B cell (primary cell): ENCODE data around the gene NR4A1. TPM values are rescaled to one million over a fixed set of nuclear protein-coding genes. Genes with fewer than 3 reads are reported as not detected.

Experiments
- ATAC-seq: fragments of 200-7000 bp; cut with Tn5 transposase; one replicate; pipeline ENCODE4 v1.10.0; 2021; ENCODE audit warnings: low read depth, mild to moderate bottlenecking, moderate number of reproducible peaks, moderate library complexity
- CTCF ChIA-PET: fragments of 350-600 bp; sonication (Branson Sonifier 250); formaldehyde crosslinking; loops from one replicate; lab custom pipeline; 2021; ENCODE audit warnings: antibody characterized with exemption, inconsistent platforms; lab: Charles Lee
- POLR2A ChIA-PET: fragments of 350-600 bp; sonication (Branson Sonifier 250); formaldehyde crosslinking; loops from one replicate; lab custom pipeline; 2021; ENCODE audit warnings: antibody characterized with exemption; lab: Charles Lee
- DNase-seq: peaks from one replicate; pipeline ENCODE4 v3.0.0; 2013
- H2AFZ ChIP-seq: 2 replicates; pipeline ENCODE4 v1.6.1; 2012; ENCODE audit warnings: mild to moderate bottlenecking, low read depth, low read length; ENCODE audit not compliant: insufficient read depth, poor library complexity, severe bottlenecking
- H3K27ac ChIP-seq, 2 donors: 1 replicate in 1 of 2; 2 replicates in 1 of 2; pipeline ENCODE4 v1.5.1; 2012 to 2013; ENCODE audit warnings: low read length in 2 of 2, mild to moderate bottlenecking in 2 of 2, moderate library complexity in 1 of 2
- H3K27me3 ChIP-seq, 4 experiments: fragments of 200-600 bp in 1 of 4; sonication (generic) in 1 of 4; replicated peaks in 1 of 4; 1 replicate in 2 of 4; 2 replicates in 2 of 4; pipeline versions ENCODE4 v1.6.1 to v1.7.0; 2013 to 2016; ENCODE audit warnings: low read length in 3 of 4, mild to moderate bottlenecking in 2 of 4, mixed read lengths in 1 of 4, moderate library complexity in 1 of 4; ENCODE audit not compliant: insufficient read depth in 4 of 4, control insufficient read depth in 3 of 4; ENCODE audit errors: control extremely low read depth in 1 of 4
- H3K36me3 ChIP-seq, 2 experiments: replicated peaks in 1 of 2; 1 replicate in 1 of 2; 2 replicates in 1 of 2; pipeline versions ENCODE4 v1.6.1 to v1.7.1; 2013; ENCODE audit warnings: low read length in 1 of 2; ENCODE audit not compliant: insufficient read depth in 2 of 2, control insufficient read depth in 1 of 2; ENCODE audit errors: control extremely low read depth in 1 of 2, extremely low read depth in 1 of 2
- H3K4me1 ChIP-seq, 2 donors: fragments of 200-600 bp in 1 of 2; sonication (generic) in 1 of 2; 1 replicate in 1 of 2; 2 replicates in 1 of 2; pipeline versions ENCODE4 v1.5.1 to v1.6.1; 2013 to 2017; ENCODE audit warnings: low read length in 2 of 2; ENCODE audit not compliant: control insufficient read depth in 2 of 2, insufficient read depth in 2 of 2
- H3K4me2 ChIP-seq: replicated peaks from 2 replicates; pipeline ENCODE3; 2012; ENCODE audit warnings: mild to moderate bottlenecking, low read depth, low read length; ENCODE audit not compliant: poor library complexity, severe bottlenecking
- H3K4me3 ChIP-seq, 5 experiments: fragments of 200-600 bp in 1 of 5; sonication (generic) in 1 of 5; 1 replicate in 3 of 5; 2 replicates in 2 of 5; pipeline versions ENCODE4 v1.5.1 to v1.7.0; 2011 to 2016; ENCODE audit warnings: low read length in 4 of 5, mild to moderate bottlenecking in 4 of 5, low read depth in 2 of 5, control low read depth in 1 of 5, moderate library complexity in 1 of 5; ENCODE audit not compliant: insufficient read depth in 1 of 5; ENCODE audit errors: control extremely low read depth in 1 of 5, extremely low read depth in 1 of 5
- H3K79me2 ChIP-seq: fragments of 200-600 bp; sonication (generic); one replicate; pipeline ENCODE4 v1.6.0; 2016; ENCODE audit warnings: low read length; ENCODE audit not compliant: control insufficient read depth, insufficient read depth
- H3K9ac ChIP-seq: fragments of 200-600 bp; sonication (generic); 2 replicates; pipeline ENCODE4 v1.6.1; 2017; ENCODE audit warnings: mild to moderate bottlenecking, low read length, moderate library complexity
- H3K9me3 ChIP-seq, 3 donors: one replicate each; pipeline versions ENCODE4 v1.6.1 to v1.7.1; 2013; ENCODE audit warnings: low read length in 2 of 3; ENCODE audit not compliant: control insufficient read depth in 2 of 3, insufficient read depth in 1 of 3; ENCODE audit errors: control extremely low read depth in 1 of 3
- H4K20me1 ChIP-seq: 2 replicates; pipeline ENCODE4 v1.6.0; 2012; ENCODE audit warnings: mild to moderate bottlenecking, low read length; ENCODE audit not compliant: insufficient read depth, control insufficient read depth, poor library complexity, severe bottlenecking
- H3K27ac Mint-ChIP-seq: one replicate; pipeline ENCODE4 v1.8.0; 2021; ENCODE audit warnings: mixed read lengths
- H3K27me3 Mint-ChIP-seq: one replicate; pipeline ENCODE4 v1.8.0; 2021; ENCODE audit warnings: mixed read lengths
- H3K4me1 Mint-ChIP-seq: one replicate; pipeline ENCODE4 v1.8.0; 2021; ENCODE audit warnings: mixed read lengths
- H3K4me3 Mint-ChIP-seq: one replicate; pipeline ENCODE4 v1.8.0; 2021; ENCODE audit warnings: mixed read lengths
- H3K9me3 Mint-ChIP-seq: one replicate; pipeline ENCODE4 v1.8.0; 2022; ENCODE audit warnings: mixed read lengths; ENCODE audit not compliant: insufficient read depth
- CTCF ChIP-seq: fragments of 200-600 bp; IDR thresholded peaks from one replicate; pipeline ENCODE4 v1.8.0; 2022; ENCODE audit warnings: antibody characterized with exemption, mild to moderate bottlenecking
- EZH2 ChIP-seq: IDR thresholded peaks from 2 replicates; pipeline ENCODE4 v1.6.1; 2012; ENCODE audit warnings: borderline replicate concordance, low read depth, mild to moderate bottlenecking, moderate library complexity, low read length; ENCODE audit not compliant: insufficient read depth, poor library complexity, severe bottlenecking
- WGBS: methylation state at CpG from one replicate; pipeline ENCODE4 v1.1.5; 2013; ENCODE audit warnings: missing lambda C conversion rate; ENCODE audit not compliant: insufficient coverage; 5-methylcytosine and 5-hydroxymethylcytosine counted together
- intact Hi-C: fragments of 100-400 bp; cut with micrococcal nuclease; formaldehyde crosslinking; loops from one replicate; pipeline ENCODE4 v1.10.0; 2022
- polyA plus RNA-seq: library from polyadenylated mRNA; depleted of rRNA; stranded (reverse); fragments of >200 nt; gene quantifications from 2 replicates; pipeline ENCODE4 v1.2.3, GENCODE V29; 2012
- total RNA-seq, 2 donors: library from RNA; stranded (reverse); fragments of 120-200 nt in 1 of 2; gene quantifications; 1 replicate in 1 of 2; 2 replicates in 1 of 2; pipeline versions ENCODE4 v1.2.3 to v1.2.4, GENCODE V29; 2013 to 2022

NR4A1 gene
- total and polyA plus RNA-seq, 2 donors (not counting 1 experiment from before 2014, with no cell fraction given): 43.2 to 470 TPM

GRCh38 chr12:52052468-52053186 lies 1.4 kb downstream of the NR4A1 start:
- DNase-seq (peak; percentile 59), ATAC-seq (no peak)
- Histone ChIP-seq H2AFZ (no peak overlapping the region), H3K9ac (peak overlapping the region; percentile 80), H3K79me2 (peaks cover 6% of the 10 kb centered on the region), H3K4me3 (peak overlapping the region in 3 of 5 experiments; percentile 74 to 92 (median 86)), H3K4me2 (peak overlapping the region; percentile 97), H3K27me3 (no peaks in the 10 kb centered on the region), H4K20me1 (peaks cover 39% of the 10 kb centered on the region), H3K9me3 (no peaks in the 10 kb centered on the region), H3K27ac (peak overlapping the region; percentile 34 to 99), H3K36me3 (peaks cover 0 to 24% of the 10 kb centered on the region in 2 experiments), H3K4me1 (peaks cover 22 to 35% of the 10 kb centered on the region in 2 donors)
- WGBS: 100% methylated on average over 2 of the region's 7 CpGs
- ChIA-PET POLR2A (no interaction called here), CTCF (interaction anchor here (0.6 to 2.7 kb wide), 7 partner anchors 17 to 32 kb away, joined by 3 to 49 read pairs (median 11); partner anchors contain the start of gene ATG101)
- H3K27ac Mint-ChIP-seq: peak overlapping the region; percentile 99
- no peak for TF ChIP-seq CTCF
- TF ChIP-seq EZH2: no peak
- no peaks in the 10 kb centered on the region for H3K27me3 Mint-ChIP-seq
- intact Hi-C loops: no loop called here
- peak overlapping the region; percentile 100 for H3K4me3 Mint-ChIP-seq
- H3K4me1 Mint-ChIP-seq: peaks cover 42% of the 10 kb centered on the region
- no peaks in the 10 kb centered on the region for H3K9me3 Mint-ChIP-seq

- Mint-ChIP-seq H3K4me3 (peak overlapping the region; percentile 100), H3K27me3 (no peaks in the 10 kb centered on the region), H3K27ac (no peak overlapping the region), H3K4me1 (peaks cover 42% of the 10 kb centered on the region), H3K9me3 (no peaks in the 10 kb centered on the region)
- Histone ChIP-seq H3K27ac (no peak overlapping the region), H3K4me1 (peaks cover 22 to 35% of the 10 kb centered on the region in 2 donors), H4K20me1 (peaks cover 39% of the 10 kb centered on the region), H3K36me3 (peaks cover 0 to 27% of the 10 kb centered on the region in 2 experiments), H3K9me3 (no peaks in the 10 kb centered on the region), H3K4me3 (no peak overlapping the region), H3K79me2 (peaks cover 6% of the 10 kb centered on the region), H2AFZ (no peak overlapping the region), H3K9ac (no peak overlapping the region), H3K27me3 (no peaks in the 10 kb centered on the region), H3K4me2 (no peak overlapping the region)
- ATAC-seq (no peak), DNase-seq (no peak)
- TF ChIP-seq EZH2: no peak
- TF ChIP-seq CTCF: no peak
- CTCF ChIA-PET: interaction anchor here (1.4 kb wide), 1 partner anchor 29 kb away, joined by 11 read pairs; no protein-coding TSS in a partner anchor
- intact Hi-C loops: no loop called here
- POLR2A ChIA-PET: no interaction called here
- WGBS: 93% methylated on average over 5 of the region's 9 CpGs
Observed at GRCh38 chr12:52053536-52054209, 2.4 kb downstream of the NR4A1 start.
